ENCODE results near the gene ANKRD31.

DNA sequence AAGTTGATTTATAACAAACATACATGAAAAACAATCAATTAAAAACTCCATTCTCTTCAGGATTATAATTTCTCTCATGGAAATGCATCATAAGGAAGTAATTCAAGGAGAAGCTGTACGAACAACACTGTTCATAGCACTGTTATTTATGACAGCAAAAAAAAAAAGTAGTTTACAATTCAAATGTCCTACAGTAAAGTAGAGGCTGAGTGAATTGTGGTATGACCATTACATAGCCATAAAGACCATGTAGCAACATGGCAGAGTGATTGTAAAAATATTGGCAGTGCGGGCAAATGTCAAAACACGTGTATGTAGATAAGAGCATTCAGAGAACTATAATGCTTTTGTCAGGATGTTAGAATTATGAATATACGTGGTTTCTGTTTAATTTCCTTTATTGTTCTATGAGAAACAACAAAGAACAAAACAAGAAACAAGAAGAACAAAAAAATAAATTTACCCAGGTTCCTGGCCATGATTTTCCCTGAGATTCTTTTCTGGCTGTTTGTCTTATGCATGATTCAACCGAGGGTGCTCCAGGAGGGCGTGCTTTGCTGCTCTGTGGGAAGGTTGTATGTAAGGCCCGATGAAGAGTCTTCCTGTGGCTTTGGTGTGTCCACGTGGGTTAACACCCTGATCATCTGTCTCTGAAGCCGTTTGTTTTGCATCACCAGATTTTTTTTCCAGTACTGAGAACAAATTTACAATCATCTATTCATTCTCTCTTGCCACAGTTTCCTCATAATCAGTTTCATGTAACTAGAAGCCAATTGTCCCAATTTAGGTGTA is 213.1 kb downstream of the ANKRD31 start:
- no peak for TF ChIP-seq POLR2A (IDR thresholded peaks at IDR 0.05)
- TF ChIP-seq, protein P1, sequence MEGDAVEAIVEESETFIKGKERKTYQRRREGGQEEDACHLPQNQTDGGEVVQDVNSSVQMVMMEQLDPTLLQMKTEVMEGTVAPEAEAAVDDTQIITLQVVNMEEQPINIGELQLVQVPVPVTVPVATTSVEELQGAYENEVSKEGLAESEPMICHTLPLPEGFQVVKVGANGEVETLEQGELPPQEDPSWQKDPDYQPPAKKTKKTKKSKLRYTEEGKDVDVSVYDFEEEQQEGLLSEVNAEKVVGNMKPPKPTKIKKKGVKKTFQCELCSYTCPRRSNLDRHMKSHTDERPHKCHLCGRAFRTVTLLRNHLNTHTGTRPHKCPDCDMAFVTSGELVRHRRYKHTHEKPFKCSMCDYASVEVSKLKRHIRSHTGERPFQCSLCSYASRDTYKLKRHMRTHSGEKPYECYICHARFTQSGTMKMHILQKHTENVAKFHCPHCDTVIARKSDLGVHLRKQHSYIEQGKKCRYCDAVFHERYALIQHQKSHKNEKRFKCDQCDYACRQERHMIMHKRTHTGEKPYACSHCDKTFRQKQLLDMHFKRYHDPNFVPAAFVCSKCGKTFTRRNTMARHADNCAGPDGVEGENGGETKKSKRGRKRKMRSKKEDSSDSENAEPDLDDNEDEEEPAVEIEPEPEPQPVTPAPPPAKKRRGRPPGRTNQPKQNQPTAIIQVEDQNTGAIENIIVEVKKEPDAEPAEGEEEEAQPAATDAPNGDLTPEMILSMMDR (IDR thresholded peaks at IDR 0.05) = no peak
